ENCODE measurements around the gene COL21A1.
"Not testable (repeated sequence)": the region's sequence is repeated elsewhere in the genome, so short reads cannot be mapped to it uniquely, and the experiment has no call there.

Gene COL21A1

GRCh38 chr6:56266011-56266410 is 18.6 kb upstream of the COL21A1 start:
- no peaks in the 10 kb centered on the region for H4K20me1 ChIP-seq (ENCODE audit: insufficient read depth)
- TF ChIP-seq CTCF (conservative IDR thresholded peaks at IDR 0.05; ENCODE audit: low read depth, low read length): no peak

GRCh38 chr6:56263596-56264315 is 16.4 kb upstream of the COL21A1 start:
- no peak overlapping the region for H3K4me2 ChIP-seq
- TF ChIP-seq CTCF (conservative IDR thresholded peaks at IDR 0.05; ENCODE audit: low read depth, low read length): no peak
- no peaks in the 10 kb centered on the region for H3K27me3 ChIP-seq (ENCODE audit: insufficient read depth, low read depth)
- H3K36me3 ChIP-seq (ENCODE audit: insufficient read depth): no peaks in the 10 kb centered on the region
- no peak overlapping the region for H3K4me3 ChIP-seq (IDR thresholded peaks at IDR 0.05; ENCODE audit: insufficient read depth, low read depth, low read length)
- no peak overlapping the region for H3K9ac ChIP-seq
- H3K79me2 ChIP-seq (ENCODE audit: insufficient read depth, low read depth): no peaks in the 10 kb centered on the region
- H2AFZ ChIP-seq (ENCODE audit: low read depth): no peak overlapping the region
- H3K27ac ChIP-seq: no peak overlapping the region
- H3K4me1 ChIP-seq (ENCODE audit: low read depth, poor library complexity, severe bottlenecking): no peaks in the 10 kb centered on the region
- H4K20me1 ChIP-seq (ENCODE audit: insufficient read depth): no peaks in the 10 kb centered on the region

More at GRCh38 chr6:56266011-56266410, 18.6 kb upstream of the COL21A1 start:
- Histone ChIP-seq H3K4me2 (no peak overlapping the region), H3K4me3 (IDR thresholded peaks at IDR 0.05; ENCODE audit: insufficient read depth, low read depth, low read length) (no peak overlapping the region), H2AFZ (ENCODE audit: low read depth) (no peak overlapping the region), H3K9ac (no peak overlapping the region), H3K27me3 (ENCODE audit: insufficient read depth, low read depth) (no peaks in the 10 kb centered on the region), H3K4me1 (ENCODE audit: low read depth, poor library complexity, severe bottlenecking) (no peaks in the 10 kb centered on the region), H3K36me3 (ENCODE audit: insufficient read depth) (no peaks in the 10 kb centered on the region), H3K27ac (no peak overlapping the region), H3K79me2 (ENCODE audit: insufficient read depth, low read depth) (no peaks in the 10 kb centered on the region)

- not testable (repeated sequence) for H3K4me3 ChIP-seq (IDR thresholded peaks at IDR 0.05; ENCODE audit: insufficient read depth, low read depth, low read length); H3K27me3 ChIP-seq (ENCODE audit: insufficient read depth, low read depth); H3K4me1 ChIP-seq (ENCODE audit: low read depth, poor library complexity, severe bottlenecking); H4K20me1 ChIP-seq (ENCODE audit: insufficient read depth); H3K27ac ChIP-seq; H2AFZ ChIP-seq (ENCODE audit: low read depth); H3K36me3 ChIP-seq (ENCODE audit: insufficient read depth); H3K4me2 ChIP-seq; H3K79me2 ChIP-seq (ENCODE audit: insufficient read depth, low read depth); H3K9ac ChIP-seq
Measured at GRCh38 chr6:56260593-56260992, 13.2 kb upstream of the COL21A1 start.

GRCh38 chr6:56259234-56260077 is 12.1 kb upstream of the COL21A1 start:
- no peak overlapping the region for H3K9ac ChIP-seq
- H3K4me1 ChIP-seq (ENCODE audit: low read depth, poor library complexity, severe bottlenecking): no peaks in the 10 kb centered on the region
- no peak overlapping the region for H2AFZ ChIP-seq (ENCODE audit: low read depth)
- no peaks in the 10 kb centered on the region for H3K36me3 ChIP-seq (ENCODE audit: insufficient read depth)
- no peak overlapping the region for H3K4me2 ChIP-seq
- no peak overlapping the region for H3K4me3 ChIP-seq (IDR thresholded peaks at IDR 0.05; ENCODE audit: insufficient read depth, low read depth, low read length)
- TF ChIP-seq CTCF (conservative IDR thresholded peaks at IDR 0.05; ENCODE audit: low read depth, low read length): no peak
- H3K27me3 ChIP-seq (ENCODE audit: insufficient read depth, low read depth): no peaks in the 10 kb centered on the region
- H3K27ac ChIP-seq: no peak overlapping the region
- no peaks in the 10 kb centered on the region for H4K20me1 ChIP-seq (ENCODE audit: insufficient read depth)
- H3K79me2 ChIP-seq (ENCODE audit: insufficient read depth, low read depth): no peaks in the 10 kb centered on the region

GRCh38 chr6:56255349-56255748 is 8.0 kb upstream of the COL21A1 start:
- Histone ChIP-seq H3K27me3 (ENCODE audit: insufficient read depth, low read depth) (no peaks in the 10 kb centered on the region), H3K4me1 (ENCODE audit: low read depth, poor library complexity, severe bottlenecking) (no peaks in the 10 kb centered on the region), H3K9ac (no peak overlapping the region), H3K36me3 (ENCODE audit: insufficient read depth) (no peaks in the 10 kb centered on the region), H3K79me2 (ENCODE audit: insufficient read depth, low read depth) (no peaks in the 10 kb centered on the region), H3K27ac (no peak overlapping the region), H3K4me3 (IDR thresholded peaks at IDR 0.05; ENCODE audit: insufficient read depth, low read depth, low read length) (no peak overlapping the region), H3K4me2 (no peak overlapping the region), H4K20me1 (ENCODE audit: insufficient read depth) (no peaks in the 10 kb centered on the region), H2AFZ (ENCODE audit: low read depth) (no peak overlapping the region)
- no peak for TF ChIP-seq CTCF (conservative IDR thresholded peaks at IDR 0.05; ENCODE audit: low read depth, low read length)

Measured in KMS-11 (cell line).